Esophagus muscularis mucosa (tissue), 4 donors: ENCODE measurements around the gene CRACR2B. TPM values are rescaled to one million over a fixed set of nuclear protein-coding genes. Genes with fewer than 3 reads are reported as not detected.
A peak's percentile ranks its signal among the peaks of the same experiment; 100 is the strongest.

Source experiments
- DNase-seq: peaks from one replicate; pipeline ENCODE4 v3.0.0-alpha.2; 2017; ENCODE audit errors: extremely low spot score
- H3K27ac ChIP-seq, 4 donors: fragments of 200-600 bp; sonication (generic); replicated peaks in 1 of 4; 1 replicate in 3 of 4; 2 replicates in 1 of 4; pipeline ENCODE4 v1.5.1; 2016 to 2019; ENCODE audit warnings: mild to moderate bottlenecking in 1 of 4
- H3K27me3 ChIP-seq, 4 donors: fragments of 200-600 bp; sonication (generic); one replicate each; pipeline versions ENCODE4 v1.5.1 to v1.6.0; 2016 to 2019
- H3K36me3 ChIP-seq, 4 donors: fragments of 200-600 bp; sonication (generic); one replicate each; pipeline ENCODE4 v1.5.1; 2016 to 2019
- H3K4me1 ChIP-seq, 4 donors: fragments of 200-600 bp; sonication (generic); one replicate each; pipeline ENCODE4 v1.5.1; 2016 to 2019
- H3K4me3 ChIP-seq, 4 donors: fragments of 200-600 bp; sonication (generic); 1 replicate in 2 of 4; 2 replicates in 2 of 4; pipeline ENCODE4 v1.5.1; 2016 to 2019; ENCODE audit warnings: mild to moderate bottlenecking in 4 of 4, moderate library complexity in 1 of 4
- H3K9me3 ChIP-seq, 4 donors: fragments of 200-600 bp; sonication (generic); 1 replicate in 3 of 4; 2 replicates in 1 of 4; pipeline ENCODE4 v1.5.1; 2016 to 2019
- EP300 ChIP-seq: sonication (generic); formaldehyde crosslinking; IDR thresholded peaks from one replicate; pipeline ENCODE4 v1.6.1; 2017; ENCODE audit warnings: antibody characterized with exemption
- POLR2A ChIP-seq: fragments of 450-650 bp; IDR thresholded peaks from one replicate; pipeline ENCODE4 v1.6.1; 2017; ENCODE audit warnings: antibody characterized with exemption, moderate library complexity, mild to moderate bottlenecking, low read depth
- POLR2AphosphoS5 ChIP-seq, 2 donors: sonication (generic); formaldehyde crosslinking; IDR thresholded peaks; one replicate each; pipeline ENCODE4 v1.6.1; 2017; ENCODE audit warnings: antibody characterized with exemption in 2 of 2
- WGBS: methylation state at CpG from one replicate; pipeline ENCODE4 v1.1.5; 2018; 5-methylcytosine and 5-hydroxymethylcytosine counted together
- intact Hi-C: fragments of 100-400 bp; cut with DNase I; formaldehyde crosslinking; loops from one replicate; pipeline ENCODE4 v1.15.1; 2023
- total RNA-seq, 4 donors: library from RNA; depleted of rRNA; stranded (reverse); fragments of >200 nt; gene quantifications; one replicate each; pipeline versions ENCODE4 v1.1.0 to v1.2.1, GENCODE V29; 2016
- TF ChIP-seq, protein P1 (sequence below), 3 experiments: fragments of 200-600 bp in 2 of 3; fragments of 450-650 bp in 1 of 3; sonication (generic) in 2 of 3; IDR thresholded peaks; one replicate each; pipeline ENCODE4 v1.5.1; 2017 to 2019; ENCODE audit warnings: antibody characterized with exemption in 3 of 3, mild to moderate bottlenecking in 2 of 3, moderate library complexity in 1 of 3

CRACR2B gene
- total RNA-seq, 4 donors from 2014 or later, result 5.3 to 8.4 (median 7.0) TPM

DNA sequence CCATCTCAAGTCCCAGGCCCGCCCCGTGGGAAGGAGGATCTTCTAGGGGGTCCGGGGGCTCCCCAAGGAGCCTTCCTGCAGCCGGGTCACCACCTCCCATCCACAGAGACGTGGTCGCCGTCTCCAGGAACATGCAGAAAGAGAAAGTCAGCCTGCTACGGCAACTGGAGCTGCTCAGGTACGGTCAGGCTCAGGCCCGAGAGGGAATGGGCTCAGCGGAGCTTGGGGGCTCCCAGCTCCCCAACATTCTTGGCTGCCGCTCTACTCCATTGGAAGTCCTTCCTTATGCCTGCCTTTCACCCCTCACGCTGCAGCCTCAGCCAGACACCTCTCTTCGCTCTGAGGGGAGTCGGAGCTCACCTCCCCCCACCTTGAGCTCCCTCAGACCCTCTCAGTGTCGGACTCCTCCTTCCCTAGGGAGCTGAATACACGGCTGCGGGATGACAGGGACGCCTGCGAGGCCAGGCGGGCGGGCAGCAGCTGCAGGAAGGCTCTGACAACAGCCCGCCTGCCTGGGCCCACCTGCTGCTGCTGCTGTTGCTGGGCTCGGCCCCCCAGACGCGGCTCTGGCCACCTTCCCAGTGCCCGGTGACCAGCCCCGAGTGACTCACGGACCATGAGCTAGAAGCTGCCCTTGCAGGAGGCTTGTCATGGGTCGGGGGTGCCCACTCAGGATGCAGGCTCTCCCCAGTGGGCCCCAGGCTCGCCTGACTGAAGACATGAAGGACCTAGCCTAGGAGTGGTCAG, 3.6 kb downstream of the CRACR2B start:
- peaks cover 86 to 96% (median 94%) of the 10 kb centered on the region in 4 donors for H3K4me1 ChIP-seq
- no peak for DNase-seq
- no peak overlapping the region for H3K27ac ChIP-seq
- peaks cover 0 to 6% (median 5%) of the 10 kb centered on the region in 4 donors for H3K36me3 ChIP-seq
- intact Hi-C loops, result no loop called here
- no peaks in the 10 kb centered on the region for H3K9me3 ChIP-seq
- H3K4me3 ChIP-seq, result peak overlapping the region in 2 of 4 donors; percentile 39 to 43
- WGBS, result 82% methylated on average over 7 of the region's 31 CpGs
- no peak for TF ChIP-seq EP300
- TF ChIP-seq POLR2A, result no peak
- no peak for TF ChIP-seq POLR2AphosphoS5 (IDR thresholded peaks at IDR 0.05)
- TF ChIP-seq, protein P1, sequence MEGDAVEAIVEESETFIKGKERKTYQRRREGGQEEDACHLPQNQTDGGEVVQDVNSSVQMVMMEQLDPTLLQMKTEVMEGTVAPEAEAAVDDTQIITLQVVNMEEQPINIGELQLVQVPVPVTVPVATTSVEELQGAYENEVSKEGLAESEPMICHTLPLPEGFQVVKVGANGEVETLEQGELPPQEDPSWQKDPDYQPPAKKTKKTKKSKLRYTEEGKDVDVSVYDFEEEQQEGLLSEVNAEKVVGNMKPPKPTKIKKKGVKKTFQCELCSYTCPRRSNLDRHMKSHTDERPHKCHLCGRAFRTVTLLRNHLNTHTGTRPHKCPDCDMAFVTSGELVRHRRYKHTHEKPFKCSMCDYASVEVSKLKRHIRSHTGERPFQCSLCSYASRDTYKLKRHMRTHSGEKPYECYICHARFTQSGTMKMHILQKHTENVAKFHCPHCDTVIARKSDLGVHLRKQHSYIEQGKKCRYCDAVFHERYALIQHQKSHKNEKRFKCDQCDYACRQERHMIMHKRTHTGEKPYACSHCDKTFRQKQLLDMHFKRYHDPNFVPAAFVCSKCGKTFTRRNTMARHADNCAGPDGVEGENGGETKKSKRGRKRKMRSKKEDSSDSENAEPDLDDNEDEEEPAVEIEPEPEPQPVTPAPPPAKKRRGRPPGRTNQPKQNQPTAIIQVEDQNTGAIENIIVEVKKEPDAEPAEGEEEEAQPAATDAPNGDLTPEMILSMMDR (IDR thresholded peaks at IDR 0.05), result no peak
- peaks cover 0 to 63% (median 51%) of the 10 kb centered on the region in 4 donors for H3K27me3 ChIP-seq

DNA sequence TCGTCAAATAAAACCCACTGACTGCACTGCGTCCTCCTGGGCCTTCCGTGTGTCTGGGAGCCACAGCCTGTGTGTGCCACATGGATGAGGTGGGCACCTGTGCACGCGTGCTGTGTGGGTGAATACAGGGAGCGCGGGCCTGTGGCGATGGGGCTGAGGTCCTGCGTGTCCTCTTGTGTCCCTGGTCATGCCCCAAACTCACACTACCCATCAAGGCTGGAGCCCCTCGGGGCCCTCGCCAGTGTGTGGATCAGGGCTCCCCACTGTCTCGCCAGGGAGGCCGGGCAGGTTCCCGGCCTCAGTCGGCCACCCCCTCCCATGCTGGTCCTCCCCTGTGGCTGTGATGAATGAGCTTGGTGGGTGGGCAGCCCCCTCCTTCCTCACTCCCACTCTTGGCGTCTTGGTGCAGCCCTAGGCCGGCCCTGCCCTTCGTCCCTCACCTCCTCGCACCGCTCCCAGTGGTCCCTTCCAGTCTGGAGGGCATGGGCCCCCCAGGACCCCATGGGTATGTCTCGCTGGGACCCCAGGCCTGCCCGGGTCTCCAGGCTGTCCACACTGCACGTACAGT, 4.3 kb downstream of the CRACR2B start:
- peak overlapping the region; percentile 78 to 94 (median 84) for H3K4me3 ChIP-seq
- peaks cover 5 to 14% (median 13%) of the 10 kb centered on the region in 4 donors for H3K36me3 ChIP-seq
- H3K27me3 ChIP-seq, result peaks cover 0 to 55% (median 43%) of the 10 kb centered on the region in 4 donors
- H3K27ac ChIP-seq, result peak overlapping the region; percentile 88 to 93 (median 90)
- WGBS, result 58% methylated on average over 22 of the region's 23 CpGs
- DNase-seq, result no peak
- H3K9me3 ChIP-seq, result no peaks in the 10 kb centered on the region
- H3K4me1 ChIP-seq, result peaks cover 86 to 96% (median 94%) of the 10 kb centered on the region in 4 donors
- TF ChIP-seq EP300 (no peak), POLR2AphosphoS5 (IDR thresholded peaks at IDR 0.05) (no peak), POLR2A (no peak)
- TF ChIP-seq, protein P1 (IDR thresholded peaks at IDR 0.05), result no peak
- intact Hi-C loops, result no loop called here

DNA sequence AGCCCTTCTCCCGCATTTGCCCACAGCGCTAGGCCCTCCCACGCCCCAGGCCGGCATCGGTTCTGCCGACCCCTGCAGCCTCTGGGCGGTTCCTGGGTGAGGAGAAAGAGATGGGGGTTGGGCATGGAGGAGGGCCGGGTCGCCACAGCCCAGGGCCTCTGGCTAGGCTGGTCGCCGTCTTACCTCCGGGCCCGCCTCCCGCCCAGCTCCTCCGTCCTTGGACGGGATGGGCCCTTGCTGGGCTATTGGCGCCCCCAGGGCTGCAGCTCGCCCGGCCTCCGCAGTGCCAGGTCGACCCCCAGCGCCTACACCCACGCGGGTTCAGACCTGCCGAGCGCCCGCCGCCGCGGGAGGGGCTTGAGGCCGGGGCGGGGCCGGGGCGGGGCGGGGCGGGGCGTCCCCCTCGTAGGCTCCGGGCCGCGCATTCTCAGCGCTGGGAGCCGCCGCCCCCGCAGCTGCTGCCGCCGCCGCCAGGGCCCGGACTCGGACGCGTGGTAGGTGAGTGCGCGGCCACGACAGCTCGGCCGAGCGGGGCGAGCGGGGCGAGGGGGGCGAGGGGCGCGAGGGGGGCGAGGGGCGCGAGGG, 4.9 kb downstream of the CRACR2B start, which contains the start of gene CD151:
TSS of gene CD151 (plus strand) at position 424 of the 585 bp plus-strand sequence. CDS start 3,118 bp downstream, outside the sequence.
- Histone ChIP-seq H3K36me3 (peaks cover 11 to 19% (median 18%) of the 10 kb centered on the region in 4 donors), H3K9me3 (no peaks in the 10 kb centered on the region), H3K4me1 (peaks cover 85 to 95% (median 94%) of the 10 kb centered on the region in 4 donors), H3K27ac (peak within 1 kb of the TSS; percentile 88 to 93 (median 90)), H3K4me3 (peak within 1 kb of the TSS; percentile 78 to 94 (median 84)), H3K27me3 (peaks cover 0 to 49% (median 37%) of the 10 kb centered on the region in 4 donors)
- WGBS, result 10% methylated on average over 11 of the region's 67 CpGs
- peak in 1 of 2 donors; percentile 76 for TF ChIP-seq POLR2AphosphoS5 (IDR thresholded peaks at IDR 0.05)
- no peak for TF ChIP-seq EP300
- TF ChIP-seq, protein P1 (IDR thresholded peaks at IDR 0.05), result peak in 1 of 3 experiments; percentile 41
- no peak for DNase-seq
- intact Hi-C loops, result no loop called here

DNA sequence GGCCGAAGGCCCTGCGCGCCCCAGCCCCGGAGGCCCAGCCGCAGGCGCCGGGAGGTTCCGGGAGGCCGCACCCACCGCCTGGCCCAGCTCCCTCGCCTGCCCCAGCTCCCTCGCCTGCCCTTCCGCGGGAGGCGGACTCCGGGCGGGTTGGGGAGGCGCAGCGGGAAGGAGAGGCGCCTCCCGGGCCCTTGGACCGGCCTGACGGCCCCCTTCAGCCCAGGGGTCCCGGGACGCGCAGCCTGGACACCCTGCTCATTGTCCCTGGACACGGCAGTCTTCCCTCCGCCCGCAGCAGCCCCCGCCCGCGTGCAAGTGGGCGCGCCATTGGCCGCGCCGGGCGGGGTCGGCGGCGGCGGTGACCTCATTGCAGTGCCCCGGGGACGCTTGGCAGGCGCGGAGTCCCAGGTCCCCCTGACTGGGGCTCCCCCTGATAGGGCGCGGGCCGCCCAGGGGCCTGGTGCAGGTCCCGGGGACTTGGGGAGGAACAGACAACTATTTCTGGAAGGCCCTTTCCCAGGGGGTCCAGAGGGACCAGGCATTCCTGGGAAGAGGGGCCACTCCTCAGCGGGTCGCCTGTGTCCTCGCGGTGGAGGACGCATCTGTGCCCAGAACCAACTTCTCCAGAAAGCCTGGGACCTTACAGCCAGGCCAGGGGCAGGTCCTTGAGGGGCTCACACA, 5.5 kb downstream of the CRACR2B start:
- H3K4me3 ChIP-seq, result peak overlapping the region; percentile 78 to 94 (median 84)
- H3K36me3 ChIP-seq, result peaks cover 17 to 26% (median 25%) of the 10 kb centered on the region in 4 donors
- under 1% methylated on average over 24 of the region's 55 CpGs for WGBS
- no peaks in the 10 kb centered on the region for H3K9me3 ChIP-seq
- H3K27ac ChIP-seq, result peak overlapping the region; percentile 88 to 93 (median 90)
- H3K4me1 ChIP-seq, result peaks cover 79 to 95% (median 92%) of the 10 kb centered on the region in 4 donors
- H3K27me3 ChIP-seq, result peaks cover 0 to 43% (median 31%) of the 10 kb centered on the region in 4 donors
- intact Hi-C loops, result no loop called here
- TF ChIP-seq POLR2AphosphoS5 (IDR thresholded peaks at IDR 0.05) (peak; percentile 35 to 55), EP300 (no peak), POLR2A (peak; percentile 19)
- no peak for DNase-seq
